HG02943 (cell line): ENCODE results near the gene USP36.
"Not testable (repeated sequence)": the region's sequence is repeated elsewhere in the genome, so short reads cannot be mapped to it uniquely, and the experiment has no call there.

Experiments used
- ATAC-seq: cut with Tn5 transposase; IDR thresholded peaks from one replicate; pipeline ENCODE4 v1.9.1; 2021; ENCODE audit warnings: mild to moderate bottlenecking, low read depth, moderate library complexity; ENCODE audit not compliant: unreplicated experiment

The USP36 gene

DNA sequence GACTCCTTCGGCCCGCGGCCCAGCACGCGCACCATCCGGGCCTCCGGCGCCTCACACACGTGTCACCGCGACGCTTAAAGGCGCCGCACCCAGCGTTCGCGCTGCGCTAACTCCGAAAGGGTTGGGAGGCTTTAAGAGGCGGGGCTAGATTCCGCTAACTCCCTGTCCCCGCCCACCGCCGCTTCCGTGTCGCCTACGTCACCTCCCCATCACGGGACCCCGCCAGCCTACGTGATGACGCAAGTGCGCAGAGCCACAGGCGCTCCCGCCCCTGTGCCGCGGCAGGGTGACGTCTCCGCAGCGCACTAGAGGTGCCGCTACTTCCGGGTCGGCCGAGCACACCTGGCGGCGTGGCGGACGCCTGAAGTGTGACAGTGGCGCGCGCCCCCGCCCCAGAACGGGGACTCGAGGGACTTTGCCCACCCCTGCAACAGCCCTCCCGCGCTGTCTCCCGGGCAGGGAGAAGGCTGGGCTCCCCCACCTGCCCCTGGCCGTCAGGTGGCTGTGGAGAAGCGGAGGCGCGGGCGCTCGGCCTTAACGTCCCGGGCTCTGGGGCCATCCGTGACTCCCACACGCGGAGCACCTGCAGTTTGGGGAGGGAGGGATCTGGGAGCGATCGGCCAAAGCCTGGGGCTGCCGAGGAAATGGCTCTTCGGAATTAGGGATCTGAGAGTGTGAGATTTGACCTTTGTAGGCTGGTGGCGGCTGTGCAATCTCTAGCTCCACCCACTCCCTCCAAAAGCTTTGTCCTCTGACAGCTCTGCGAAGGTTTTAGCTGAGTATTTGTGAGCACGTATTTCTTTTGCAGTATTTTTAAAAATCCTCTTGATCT lies at the start of gene USP36:
USP36 (minus strand) TSS at position 35 of the 832 bp plus-strand sequence. CDS start 4,451 bp downstream, outside the sequence.
- ATAC-seq = peak; percentile 91

DNA sequence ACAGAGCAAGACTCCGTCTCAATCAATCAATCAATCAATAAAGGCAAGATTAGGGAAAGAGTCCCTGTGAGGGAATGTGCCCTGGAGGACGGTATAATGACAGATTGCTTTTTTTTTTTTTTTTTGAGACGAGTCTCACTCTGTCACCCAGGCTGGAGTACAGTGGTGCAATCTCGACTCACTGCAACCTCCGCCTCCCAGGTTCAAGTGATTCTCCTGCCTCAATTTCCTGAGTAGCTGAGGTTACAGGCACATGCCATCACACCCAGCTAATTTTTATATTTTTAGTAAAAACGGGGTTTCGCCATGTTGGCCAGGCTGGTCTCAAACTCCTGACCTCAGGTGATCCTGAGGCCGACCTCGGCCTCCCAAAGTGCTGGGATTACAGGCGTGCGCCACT lies 49.5 kb upstream of the USP36 start:
- not testable (repeated sequence) for ATAC-seq

DNA sequence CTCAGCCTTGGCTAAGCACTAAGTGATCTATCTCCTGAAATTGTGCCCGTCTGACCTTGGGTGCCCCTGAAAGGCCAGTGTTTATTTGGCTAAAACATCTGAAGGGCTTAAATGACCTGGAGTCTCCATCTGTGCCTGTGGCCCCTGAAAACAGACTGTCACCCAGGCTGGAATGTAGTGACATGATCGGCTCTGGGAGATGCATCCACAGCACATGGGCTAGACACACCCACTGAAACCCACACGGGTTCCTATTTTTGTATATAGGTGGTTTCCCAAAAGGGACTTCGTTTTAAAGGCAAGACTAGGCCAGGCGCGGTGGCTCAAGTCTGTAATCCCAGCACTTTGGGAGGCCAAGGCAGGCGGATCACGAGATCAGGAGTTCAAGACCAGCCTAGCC lies 48.9 kb upstream of the USP36 start:
- ATAC-seq = peak; percentile 55

DNA sequence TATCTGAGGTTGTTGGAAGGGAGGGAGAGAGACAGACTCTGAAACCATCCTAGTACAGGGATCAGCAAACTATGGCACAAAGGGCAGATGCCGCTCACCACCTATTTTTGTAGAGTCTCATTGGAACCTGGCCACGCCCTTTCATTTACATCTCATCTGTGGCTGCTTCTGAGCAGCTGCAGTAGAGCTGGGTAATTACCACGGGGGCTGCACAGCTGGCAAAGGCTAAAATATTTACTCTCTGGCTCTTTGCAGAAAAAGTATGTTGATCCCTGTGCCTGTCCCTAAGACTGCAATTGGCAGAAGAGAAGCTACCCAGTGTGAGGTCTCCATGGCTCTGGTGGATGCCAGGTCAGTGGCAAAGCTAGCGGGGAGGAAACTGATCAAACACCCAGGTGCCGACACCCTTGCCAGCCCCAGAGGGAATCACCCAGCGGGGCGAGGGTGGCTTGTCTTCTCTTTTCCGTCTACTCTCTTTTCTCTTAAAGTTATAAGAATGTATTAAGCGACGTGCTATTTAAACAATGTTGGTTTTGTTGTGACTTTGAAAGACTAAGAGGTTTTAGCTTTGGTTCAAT lies 48.4 kb upstream of the USP36 start:
- ATAC-seq = no peak

DNA sequence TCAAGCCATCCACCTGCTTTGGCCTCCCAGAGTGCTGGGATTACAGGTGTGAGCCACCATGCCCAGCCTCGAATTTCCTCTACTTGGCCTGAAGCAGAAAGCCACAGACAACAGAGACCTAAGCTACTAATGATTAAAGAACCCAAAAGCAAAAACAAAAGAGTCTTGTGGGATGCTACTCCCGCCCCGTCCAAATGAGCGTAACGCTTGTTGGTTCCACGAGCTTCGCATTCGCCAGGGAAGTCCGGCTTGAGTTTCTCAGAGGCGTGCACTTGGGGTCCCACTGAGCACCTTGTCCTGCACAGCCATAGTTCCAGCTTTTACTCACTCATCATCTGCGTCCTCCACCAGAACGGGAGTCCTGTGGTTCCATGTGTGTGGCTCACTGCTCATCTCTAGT lies 46.3 kb upstream of the USP36 start:
- no peak for ATAC-seq

DNA sequence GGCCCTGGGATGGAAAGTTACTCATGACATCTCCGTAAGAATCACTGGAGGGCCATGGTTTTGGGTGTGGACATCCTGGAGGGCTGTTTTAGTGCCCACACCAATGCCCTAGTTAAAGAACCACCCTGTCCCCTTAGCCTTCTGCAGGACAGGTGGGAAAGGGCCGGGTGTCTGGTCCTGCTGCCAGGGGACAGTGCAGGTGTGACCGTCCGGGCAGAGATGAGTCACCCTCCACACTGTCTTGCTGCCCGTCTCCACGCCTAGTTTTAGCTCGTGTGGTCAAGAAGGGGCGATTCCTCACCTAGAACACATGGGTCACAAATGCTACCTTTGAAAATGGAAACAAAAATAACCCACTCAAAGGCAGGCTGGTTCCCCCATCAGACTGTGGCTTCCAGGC lies 45.3 kb upstream of the USP36 start:
- no peak for ATAC-seq

DNA sequence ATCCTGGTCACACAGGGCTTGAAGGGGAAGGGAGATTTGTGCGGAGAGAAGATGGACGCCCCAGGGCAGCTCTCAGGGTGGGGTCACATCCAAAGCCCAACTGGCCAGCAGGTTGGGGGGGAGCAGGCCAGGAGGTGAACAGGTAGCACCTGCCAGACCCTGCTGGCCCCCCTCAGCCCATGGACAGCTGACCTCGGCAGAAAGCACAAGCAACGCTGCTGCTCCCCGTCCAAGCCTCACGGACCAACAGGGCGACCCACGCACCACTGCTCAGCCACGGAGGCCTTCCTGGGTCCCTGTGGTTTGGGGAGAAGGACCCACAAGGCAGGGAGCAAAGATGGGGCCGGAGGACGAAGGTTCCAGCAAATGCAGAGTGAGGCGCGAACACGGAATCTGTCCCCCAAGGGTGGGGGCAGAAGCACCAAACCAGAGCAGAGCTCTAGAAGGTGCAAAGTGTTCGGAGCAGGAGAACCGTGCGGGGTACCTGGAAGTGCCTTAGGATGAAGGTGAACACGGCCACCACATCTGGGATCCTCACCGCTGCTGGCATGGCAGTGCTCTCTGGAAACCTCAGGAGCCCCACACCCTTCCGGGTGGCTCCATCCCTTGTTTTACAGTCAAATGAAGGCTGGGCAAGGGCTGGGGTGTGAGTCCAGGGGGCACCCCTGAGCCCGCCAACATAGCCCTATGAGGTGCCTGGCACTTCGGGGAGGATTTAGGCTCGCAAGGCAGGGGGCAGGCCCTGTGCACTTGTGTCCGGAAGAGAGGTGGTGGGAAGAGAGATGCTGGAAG lies 44.5 kb upstream of the USP36 start:
- ATAC-seq = no peak

DNA sequence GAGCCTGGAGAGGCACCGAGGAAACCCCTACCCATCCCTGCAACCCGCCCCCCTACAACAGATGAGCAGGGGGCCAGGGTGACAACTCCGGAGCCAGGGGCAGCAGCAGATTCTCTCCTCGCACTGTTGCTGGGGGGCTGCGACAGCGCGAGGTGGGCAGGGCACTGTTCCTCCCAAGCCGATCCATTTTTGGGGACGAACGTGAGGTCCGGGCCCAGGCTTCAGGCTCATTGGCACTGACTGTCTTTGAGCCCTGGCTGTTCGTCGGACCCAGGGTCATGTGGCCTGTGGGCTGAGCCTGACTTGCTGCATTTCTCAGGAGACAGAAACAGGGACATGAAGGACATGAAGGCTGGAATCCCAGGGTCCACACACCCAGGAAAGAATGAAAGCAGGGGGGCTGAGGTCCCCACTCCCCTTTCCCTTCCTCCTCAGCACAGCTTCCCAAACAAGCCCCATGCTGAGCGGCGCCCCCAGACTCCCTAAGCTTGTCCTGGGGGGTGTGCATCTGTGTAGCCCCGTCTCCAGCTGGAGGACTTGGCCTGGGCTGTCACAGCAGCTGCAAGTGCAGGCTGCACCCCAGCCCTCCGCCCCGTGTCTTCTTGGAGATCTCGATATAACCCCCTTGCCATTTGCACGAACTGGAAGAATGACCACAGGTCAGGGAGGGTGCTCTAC lies 43.7 kb upstream of the USP36 start:
- ATAC-seq = no peak

DNA sequence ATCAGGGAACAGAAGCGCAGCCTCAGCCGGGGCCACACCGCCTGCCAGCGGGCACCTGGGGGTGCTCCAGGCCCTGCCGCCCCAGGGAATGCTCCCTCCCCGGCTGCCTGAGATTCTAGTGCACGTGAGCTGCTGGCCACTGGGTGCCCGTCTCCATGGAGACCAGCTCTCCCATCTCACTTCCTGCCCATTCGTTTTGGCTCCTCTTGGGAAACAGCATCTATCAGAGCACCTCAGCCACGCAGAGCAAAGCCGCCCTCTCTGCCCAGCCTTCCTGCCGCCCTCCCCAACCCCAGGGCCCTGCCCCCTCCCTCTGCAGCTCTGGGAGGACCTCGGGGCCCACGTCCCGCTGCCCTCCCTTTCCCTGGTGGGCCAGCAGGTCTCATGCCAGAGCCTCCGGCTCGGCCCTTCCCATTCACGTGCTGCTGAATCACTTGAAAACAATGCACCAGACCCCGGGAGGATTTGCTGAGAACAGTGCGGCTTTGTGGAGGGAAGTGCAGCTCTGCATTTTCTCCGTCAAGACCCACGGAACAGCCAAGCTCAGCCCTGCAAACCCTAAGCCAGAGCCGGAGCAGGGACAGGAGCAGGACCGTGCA lies 43.0 kb upstream of the USP36 start:
- ATAC-seq = no peak

DNA sequence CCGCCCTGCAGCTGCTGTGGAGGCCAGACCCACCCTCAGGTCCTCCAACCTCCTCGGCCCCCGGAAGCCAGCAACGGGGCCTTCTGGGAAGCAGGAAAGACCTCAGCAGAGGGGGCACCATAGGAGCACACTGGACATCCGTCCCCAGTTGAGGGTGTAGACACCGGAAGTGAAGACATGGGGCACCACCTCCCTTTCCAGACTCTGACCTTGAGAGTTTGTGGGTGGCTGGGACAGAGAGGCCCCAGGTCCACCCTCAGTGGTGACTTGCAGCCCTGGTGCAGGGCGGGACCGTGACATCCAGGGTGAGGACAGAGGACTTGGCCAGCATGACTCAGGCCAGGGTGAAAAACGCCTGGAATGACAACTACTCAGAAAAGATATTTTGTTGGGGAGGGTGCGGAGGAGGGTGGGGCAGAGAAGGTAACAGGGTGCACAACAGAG lies 42.5 kb upstream of the USP36 start:
- no peak for ATAC-seq

DNA sequence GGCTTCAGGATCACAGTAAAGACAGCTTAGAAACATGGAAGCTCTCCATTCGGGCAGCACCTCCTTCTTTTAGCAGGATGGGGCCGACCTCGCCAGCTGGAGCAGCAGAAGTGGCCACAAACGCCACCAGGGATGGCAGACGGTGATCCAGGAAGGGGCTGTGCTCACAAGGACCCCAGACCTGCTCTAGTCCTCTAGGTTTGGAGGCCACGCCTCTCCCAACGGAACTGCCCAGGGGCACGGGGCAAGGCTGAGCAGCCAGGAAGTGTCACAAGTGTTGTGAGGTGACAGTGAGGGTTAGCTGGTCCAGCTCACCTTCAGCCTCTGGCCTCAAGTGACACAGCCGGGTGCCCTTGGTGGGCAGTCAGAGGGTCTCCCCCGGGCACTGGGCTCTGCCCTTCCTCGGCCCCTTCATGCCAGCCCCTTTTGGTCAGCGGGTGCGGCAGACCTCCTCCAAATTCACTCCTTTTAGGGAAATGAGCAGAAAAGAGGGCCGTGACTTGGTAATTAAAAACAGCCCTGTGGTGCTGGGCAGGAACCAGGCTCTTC lies 42.0 kb upstream of the USP36 start:
- ATAC-seq = no peak

DNA sequence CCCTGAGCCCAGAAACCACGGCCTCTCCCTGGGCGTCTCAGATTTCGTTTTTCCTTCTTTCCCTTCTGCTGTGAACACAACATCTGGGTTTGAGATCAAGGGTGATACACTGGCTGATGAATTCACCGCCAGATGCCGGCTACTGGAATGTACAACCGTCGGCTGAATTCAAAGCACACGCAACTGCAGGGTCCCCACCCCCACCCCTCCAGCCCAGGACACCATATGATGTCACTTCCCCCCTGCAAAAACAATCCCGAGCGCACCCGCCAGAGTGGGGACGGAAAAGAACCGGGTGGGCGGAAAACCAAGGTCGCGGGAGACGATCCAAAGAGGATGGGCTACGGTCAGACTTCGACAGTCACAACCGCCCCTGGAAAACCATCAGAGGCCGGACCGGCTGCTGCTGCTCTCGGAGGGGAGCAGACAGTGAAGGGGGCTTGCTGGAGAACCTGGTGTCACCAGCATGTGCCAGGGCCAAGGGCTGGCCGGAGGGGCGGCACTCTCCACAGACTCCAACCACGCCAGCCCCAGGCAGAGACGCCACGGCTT lies 39.1 kb upstream of the USP36 start:
- ATAC-seq = no peak

DNA sequence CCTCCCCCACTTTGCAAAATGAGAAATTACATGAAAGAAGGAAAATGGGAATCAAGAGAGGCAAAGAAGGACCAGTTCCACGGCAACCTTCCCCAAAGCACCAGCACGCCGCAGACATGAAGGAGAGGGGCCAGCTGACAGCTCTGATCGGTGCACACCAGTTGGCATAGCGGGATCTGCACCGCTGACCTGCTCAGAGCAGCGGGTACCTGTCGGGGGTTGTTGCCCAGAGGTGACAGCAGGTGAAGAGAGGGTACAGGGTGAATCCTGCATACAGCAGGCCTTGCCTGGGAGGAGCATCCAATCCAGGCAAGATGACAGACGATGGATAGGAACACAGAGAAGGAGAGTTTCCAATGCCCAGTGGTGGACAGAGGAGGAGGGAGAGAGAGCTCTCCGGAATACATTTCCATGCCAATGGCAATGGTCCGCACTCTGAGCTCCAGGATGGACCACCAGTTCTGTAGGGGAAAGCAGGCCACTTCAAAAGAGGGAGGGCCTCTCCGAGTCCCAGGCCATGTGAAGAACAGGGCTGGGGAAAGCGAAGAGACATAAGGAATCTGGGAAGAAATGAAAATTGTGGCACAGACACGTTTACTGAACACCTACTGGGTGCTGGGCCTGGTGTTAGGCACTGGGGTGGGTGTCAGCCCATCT lies 38.4 kb upstream of the USP36 start:
- no peak for ATAC-seq

DNA sequence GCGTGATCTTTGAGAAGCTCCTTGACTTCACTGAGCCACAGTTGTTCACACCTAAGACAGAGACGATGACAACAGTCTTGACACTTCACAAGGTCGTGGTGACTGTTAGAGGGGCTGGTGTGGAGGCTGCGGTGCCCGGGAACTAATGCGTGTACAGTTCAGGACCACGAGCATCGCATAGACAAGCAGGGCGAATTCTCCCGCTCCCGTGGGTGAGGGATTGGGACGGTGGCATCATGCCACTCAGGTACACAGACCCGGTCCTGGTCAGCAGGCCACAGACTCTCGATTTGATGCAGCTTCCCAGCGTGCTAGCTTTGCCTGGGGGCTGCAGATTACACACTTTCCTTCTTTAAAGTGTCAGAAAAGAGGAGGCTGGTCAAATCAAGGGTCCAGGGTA lies 37.6 kb upstream of the USP36 start:
- ATAC-seq = no peak

DNA sequence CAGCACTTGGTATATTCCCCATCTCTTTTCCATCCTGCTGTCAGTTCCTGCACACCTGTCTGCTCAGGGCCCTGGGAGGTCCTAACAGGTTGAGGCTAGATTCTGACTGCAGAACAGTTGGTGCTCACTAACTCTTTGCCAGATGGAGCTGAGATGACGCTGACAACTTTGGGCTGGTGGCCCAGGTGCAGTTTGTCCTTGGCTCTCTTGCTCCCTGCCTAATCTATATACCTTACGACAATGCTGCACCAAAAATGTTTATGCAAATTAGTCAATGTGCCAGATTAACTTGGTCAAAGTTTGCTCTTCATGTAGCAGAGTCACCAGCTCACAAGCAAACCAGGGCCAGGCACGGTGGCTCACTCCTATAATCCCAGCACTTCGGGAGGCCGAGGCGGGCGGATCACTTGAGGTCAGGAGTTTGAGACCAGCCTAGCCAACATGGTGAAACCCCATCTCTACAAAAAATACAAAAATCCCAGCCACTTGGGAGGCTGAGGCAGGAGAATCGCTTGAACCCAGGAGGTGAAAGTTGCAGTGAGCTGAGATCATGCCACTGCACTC lies 36.4 kb upstream of the USP36 start:
- ATAC-seq = not testable (repeated sequence)

DNA sequence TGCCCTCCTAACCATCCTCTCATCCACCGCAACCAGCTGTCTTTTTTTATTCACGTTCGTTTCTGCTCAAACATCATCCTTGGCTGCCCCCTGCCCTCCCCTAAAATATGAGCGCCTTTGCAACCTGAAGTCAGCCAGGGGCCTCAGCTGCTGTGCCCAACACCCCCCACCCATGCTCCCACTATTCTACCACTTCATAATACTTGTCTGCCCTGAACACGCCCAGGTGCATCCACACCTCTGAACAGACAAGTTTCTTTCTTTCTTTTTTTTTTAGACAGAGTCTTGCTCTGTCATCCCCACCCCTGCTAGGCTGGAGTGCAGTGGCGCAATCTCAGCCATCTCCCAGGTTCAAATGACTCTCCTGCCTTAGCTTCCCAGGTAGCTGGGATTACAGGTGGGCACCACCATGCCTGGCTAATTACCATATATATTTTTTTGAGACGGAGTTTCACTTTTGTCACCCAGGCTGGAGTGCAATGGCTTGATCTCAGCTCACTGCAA lies 35.5 kb upstream of the USP36 start:
- ATAC-seq = no peak

DNA sequence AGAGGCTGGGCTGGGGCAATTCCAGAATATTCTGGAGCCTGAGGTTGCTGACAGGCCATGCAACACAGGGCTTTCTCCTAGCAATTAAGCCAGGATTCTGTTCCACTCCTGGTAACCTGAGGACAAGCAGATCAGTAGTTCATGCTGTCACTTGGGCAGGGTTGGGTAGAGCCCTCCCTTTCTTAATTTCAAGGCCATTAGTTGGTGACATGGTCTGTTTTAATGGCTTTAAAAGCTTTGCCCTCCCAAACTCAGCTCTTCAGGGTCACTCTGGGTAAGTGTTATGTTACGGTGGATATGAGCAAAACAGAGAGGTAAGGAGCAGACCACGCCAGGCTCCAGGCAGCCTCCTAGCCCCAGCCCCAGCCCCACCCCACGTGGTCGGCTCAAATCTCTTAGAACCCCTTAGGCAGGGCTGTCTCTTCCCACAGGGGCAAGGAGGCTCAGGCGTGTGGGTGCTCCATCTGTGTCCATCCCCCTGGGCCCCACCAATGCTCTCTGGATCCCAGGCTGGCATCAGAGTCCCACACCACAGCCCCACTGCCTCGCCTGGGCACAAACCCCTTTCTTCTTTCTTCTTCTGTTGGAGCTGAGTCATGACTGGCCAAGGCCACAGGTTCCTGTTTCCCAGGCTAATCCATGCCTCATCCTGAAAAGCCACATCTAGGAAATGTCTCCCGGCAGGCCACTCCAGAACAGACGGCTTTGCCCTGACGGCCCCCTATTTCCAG lies 34.9 kb upstream of the USP36 start:
- no peak for ATAC-seq
